ENCODE measurements around the gene ADAMTSL2.

The ADAMTSL2 gene

DNA sequence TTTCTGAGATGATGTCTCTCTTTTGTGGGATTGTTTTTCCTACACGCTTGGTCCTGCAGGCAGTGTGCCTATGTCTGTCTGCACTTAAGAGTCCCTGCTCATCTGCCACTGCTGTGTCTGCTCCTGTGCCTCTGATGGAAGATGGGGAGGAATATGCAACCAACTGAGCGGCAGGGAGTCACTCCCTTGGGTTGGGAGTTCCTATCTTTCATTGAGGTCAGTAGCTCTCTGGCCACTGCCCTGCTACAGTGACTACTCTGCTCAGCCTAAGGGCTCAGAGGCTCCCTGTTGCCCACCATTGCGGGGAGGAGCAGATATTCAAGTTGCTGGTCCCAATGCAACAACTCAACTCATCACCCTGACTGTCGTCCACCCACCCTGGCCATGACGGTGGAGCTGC lies 88.1 kb downstream of the ADAMTSL2 start:
- TF ChIP-seq YY1 (IDR thresholded peaks at IDR 0.05; ENCODE audit: low read depth) (no peak), EGR1 (IDR thresholded peaks at IDR 0.05) (no peak), CEBPB (IDR thresholded peaks at IDR 0.05) (no peak), TCF12 (IDR thresholded peaks at IDR 0.05; ENCODE audit: low read depth) (no peak), FOXM1 (IDR thresholded peaks at IDR 0.05; ENCODE audit: borderline replicate concordance, low read depth) (no peak), CREB1 (IDR thresholded peaks at IDR 0.05; ENCODE audit: low read depth) (no peak), NFIC (IDR thresholded peaks at IDR 0.05) (no peak), RAD21 (IDR thresholded peaks at IDR 0.05; ENCODE audit: low read depth) (no peak), TAF1 (IDR thresholded peaks at IDR 0.05; ENCODE audit: low read depth) (no peak), EP300 (IDR thresholded peaks at IDR 0.05; ENCODE audit: borderline replicate concordance) (no peak), ZBTB7A (IDR thresholded peaks at IDR 0.05; ENCODE audit: low read depth) (no peak), TEAD4 (IDR thresholded peaks at IDR 0.05) (no peak)
- TF ChIP-seq, protein P1, sequence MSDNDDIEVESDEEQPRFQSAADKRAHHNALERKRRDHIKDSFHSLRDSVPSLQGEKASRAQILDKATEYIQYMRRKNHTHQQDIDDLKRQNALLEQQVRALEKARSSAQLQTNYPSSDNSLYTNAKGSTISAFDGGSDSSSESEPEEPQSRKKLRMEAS (IDR thresholded peaks at IDR 0.05): no peak
- TF ChIP-seq, protein P2, sequence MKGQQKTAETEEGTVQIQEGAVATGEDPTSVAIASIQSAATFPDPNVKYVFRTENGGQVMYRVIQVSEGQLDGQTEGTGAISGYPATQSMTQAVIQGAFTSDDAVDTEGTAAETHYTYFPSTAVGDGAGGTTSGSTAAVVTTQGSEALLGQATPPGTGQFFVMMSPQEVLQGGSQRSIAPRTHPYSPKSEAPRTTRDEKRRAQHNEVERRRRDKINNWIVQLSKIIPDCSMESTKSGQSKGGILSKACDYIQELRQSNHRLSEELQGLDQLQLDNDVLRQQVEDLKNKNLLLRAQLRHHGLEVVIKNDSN (IDR thresholded peaks at IDR 0.05): no peak
- TF ChIP-seq, protein P3, sequence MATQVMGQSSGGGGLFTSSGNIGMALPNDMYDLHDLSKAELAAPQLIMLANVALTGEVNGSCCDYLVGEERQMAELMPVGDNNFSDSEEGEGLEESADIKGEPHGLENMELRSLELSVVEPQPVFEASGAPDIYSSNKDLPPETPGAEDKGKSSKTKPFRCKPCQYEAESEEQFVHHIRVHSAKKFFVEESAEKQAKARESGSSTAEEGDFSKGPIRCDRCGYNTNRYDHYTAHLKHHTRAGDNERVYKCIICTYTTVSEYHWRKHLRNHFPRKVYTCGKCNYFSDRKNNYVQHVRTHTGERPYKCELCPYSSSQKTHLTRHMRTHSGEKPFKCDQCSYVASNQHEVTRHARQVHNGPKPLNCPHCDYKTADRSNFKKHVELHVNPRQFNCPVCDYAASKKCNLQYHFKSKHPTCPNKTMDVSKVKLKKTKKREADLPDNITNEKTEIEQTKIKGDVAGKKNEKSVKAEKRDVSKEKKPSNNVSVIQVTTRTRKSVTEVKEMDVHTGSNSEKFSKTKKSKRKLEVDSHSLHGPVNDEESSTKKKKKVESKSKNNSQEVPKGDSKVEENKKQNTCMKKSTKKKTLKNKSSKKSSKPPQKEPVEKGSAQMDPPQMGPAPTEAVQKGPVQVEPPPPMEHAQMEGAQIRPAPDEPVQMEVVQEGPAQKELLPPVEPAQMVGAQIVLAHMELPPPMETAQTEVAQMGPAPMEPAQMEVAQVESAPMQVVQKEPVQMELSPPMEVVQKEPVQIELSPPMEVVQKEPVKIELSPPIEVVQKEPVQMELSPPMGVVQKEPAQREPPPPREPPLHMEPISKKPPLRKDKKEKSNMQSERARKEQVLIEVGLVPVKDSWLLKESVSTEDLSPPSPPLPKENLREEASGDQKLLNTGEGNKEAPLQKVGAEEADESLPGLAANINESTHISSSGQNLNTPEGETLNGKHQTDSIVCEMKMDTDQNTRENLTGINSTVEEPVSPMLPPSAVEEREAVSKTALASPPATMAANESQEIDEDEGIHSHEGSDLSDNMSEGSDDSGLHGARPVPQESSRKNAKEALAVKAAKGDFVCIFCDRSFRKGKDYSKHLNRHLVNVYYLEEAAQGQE (IDR thresholded peaks at IDR 0.05; ENCODE audit: low read depth): no peak
